Globus pallidus (tissue), 1 donor: ENCODE data around the gene NSMCE1.

ENCODE experiments used
- DNase-seq: peaks from one replicate; pipeline ENCODE4 v3.0.0-alpha.2; 2015; ENCODE audit warnings: low spot score

The NSMCE1 gene

DNA sequence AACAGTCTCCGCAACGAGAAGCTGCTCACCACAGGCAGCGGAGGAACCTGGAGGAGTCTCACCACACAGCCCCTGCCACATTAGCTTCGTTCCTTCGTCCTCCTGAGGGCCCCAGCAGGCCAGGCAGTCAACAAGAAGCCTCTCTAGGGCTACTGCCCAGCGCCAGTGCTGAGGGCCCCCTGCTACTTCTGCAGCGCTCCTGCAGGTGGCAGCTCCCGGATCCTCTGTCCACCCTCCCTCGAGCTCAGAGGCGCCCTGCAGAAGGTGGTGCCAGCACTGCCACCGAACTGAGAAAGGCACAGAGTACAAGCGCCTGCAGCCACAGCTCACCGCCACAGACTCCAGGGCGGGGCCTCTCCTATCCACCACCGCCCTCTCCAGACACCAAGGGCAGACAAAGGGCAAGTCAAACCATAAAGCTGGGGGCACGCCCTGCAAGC, 38.0 kb downstream of the NSMCE1 start:
- DNase-seq: no peak

DNA sequence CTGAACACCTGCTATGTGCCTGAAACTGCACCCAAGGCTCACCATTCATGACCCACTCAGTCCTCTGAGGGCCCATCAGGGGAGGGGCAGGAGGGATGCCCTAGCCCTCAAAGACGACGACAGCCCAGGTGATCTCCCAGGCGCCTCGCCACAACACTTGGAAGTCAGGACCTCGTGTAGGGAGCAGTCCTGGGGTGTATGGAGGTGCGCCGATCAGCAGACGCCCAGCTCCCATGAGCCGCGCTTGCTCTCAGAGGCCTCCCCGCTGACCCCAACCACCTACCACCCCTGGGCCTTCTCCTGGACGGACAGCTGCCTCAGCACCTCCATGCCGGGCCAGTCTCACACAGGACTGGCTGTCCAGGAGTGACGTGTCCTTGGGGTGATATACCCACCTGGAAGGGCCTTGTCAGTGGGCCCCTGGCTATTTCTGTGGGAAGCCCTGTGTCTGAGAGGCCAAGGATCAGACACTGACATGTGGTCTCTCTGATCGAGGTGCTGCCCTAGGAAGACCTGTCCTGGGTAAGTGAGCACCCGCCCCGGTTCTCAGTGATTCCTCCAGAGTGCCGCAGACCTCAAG, 38.6 kb downstream of the NSMCE1 start:
- no peak for DNase-seq

DNA sequence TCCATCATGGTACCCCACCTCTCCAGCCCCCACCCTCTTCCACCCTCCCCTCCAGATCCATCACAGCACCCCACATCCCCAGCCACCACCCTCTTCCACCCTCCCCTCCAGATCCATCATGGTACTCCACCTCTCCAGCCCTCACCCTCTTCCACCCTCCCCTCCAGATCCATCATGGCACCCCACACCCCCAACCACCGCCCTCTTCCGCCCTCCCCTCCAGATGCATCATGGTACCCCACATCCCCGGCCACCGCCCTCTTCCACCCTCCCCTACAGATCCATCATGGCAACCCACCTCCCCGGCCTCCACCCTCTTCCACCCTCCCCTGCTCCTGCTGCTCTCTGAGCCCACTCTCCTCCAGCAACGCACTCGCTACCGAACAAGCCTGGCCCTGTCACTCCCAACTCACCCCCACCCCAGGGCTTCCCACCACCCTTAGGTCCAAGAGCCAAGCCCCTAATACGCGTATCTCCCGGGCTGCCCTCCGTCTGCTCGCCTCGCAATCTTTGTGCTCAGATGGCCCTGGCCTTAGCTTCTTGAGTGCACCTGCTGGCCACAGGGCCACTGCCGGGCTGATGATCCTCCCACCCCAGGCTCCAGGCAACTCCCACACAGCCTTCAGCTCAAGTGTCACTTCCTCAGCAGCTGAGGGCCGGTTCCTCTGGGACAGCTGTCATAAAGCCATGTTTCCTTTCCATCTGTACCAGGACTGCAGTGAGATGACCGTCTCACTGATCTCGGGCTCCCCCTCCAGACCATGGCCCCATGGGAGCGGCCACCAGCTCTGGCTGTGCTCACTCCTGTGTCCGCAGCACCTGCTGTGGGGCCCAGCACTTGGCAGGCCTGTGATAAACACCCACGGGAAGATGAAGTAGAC, 39.7 kb downstream of the NSMCE1 start:
- DNase-seq: no peak

DNA sequence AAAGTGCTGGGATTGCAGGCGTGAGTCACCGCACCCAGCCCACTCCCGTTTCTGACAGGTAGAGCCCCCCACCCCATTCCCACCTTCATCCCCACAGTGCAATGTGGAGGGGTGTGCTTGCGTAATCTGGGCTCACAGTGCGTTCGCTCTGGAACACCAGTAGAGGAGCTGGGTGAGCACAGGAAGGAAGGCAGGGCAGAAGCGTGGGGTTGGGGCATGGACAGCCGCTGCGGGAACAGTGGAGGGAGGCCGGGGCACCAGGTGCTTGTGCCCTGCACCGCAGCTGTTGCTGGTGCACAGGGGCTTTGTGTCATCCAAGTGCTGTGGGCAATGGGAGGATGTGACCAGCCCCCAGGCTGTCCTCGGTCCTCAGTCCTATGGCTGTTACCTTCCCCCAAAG, 40.5 kb downstream of the NSMCE1 start:
- DNase-seq: no peak

DNA sequence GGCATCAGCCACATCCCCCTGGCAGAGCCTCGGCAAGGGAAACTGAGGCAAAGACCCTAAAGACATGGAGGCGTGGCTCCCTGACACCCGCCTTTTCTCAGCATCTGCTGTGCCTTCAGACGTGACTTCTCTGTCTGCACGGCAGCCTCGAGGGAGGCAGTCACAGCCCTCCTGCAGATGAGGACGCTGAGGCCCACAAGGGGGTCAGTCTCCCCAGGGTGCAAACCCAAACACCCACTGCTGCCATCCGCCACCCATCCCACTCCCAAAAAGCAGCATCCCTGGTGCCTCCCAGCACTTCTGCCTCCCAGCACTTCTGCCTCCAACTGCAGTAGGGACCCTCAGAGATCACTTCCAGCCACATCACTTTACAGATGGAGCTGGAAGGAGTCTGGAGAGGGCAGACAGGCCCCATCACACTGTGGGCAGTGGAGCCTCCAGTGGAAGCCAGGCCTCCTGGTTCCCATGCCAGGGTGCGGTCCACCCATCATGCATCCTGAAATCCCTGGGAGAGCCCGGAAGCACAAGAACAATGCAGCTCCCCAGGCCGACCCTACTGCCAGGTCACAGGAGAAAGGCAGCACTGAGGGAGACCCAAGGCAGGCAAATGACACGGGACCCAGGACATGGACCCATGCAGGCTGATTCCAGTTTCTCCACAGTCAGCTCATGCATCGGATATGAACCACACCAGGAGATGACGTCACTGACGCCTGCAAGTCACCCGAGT, 41.4 kb downstream of the NSMCE1 start:
- no peak for DNase-seq

DNA sequence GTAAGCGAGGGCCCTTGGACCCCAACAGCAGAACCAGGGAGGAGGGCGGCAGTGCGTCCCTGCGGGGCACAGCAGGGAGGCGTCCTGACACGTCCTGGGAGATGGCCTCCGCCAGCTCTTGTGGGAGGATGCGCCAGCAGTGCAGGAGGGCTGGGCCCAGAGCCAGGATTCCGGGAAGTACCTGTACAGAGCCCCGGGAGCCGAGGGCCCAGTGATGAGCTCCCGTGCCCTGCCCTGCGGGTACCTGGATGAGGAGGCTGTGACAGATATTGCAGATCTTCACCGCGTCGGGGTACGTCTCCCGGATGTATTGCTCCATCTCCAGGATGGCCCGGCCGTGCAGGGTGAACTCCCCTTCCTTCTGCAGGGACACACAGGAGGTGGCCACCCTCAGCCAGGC, 42.1 kb downstream of the NSMCE1 start:
- no peak for DNase-seq

DNA sequence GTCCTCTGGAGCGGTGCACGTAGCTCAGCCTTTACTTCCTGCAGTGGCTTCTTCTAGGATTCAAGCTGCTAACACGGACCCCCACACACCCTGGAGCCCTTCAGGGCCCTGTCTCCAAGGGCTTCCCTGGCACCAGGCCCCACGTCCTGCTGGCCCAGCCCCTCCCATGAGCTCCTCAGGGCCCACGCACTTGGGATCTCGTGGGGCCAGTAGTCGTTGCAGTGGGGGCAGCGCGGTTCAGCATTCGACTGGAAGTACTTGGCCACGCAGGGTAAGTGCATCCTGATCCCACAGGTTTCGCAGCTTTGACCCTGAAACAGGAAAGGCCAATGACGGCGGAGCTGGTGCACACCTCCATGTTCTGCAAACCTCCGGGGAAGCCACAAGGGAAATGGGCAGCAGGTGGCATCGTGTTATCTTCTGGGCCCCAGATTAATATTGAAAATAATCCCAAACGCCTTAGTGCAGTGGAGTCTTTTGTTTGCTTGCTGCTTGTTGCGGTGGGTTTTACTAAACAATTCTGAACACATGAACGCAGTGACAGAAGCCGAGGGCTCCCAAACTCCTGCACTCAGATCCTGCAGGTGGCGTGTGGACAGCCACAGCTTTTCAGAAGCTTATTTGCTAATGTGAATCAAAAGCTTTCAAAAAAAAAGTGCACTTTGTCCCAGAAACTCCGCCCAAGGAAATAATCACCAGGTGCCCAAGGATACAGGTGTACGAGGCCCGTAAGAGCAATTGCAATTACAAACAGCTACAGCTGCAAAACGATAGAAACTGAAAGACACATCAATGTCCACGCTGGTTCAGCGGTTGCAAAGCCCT, 42.8 kb downstream of the NSMCE1 start:
- no peak for DNase-seq

DNA sequence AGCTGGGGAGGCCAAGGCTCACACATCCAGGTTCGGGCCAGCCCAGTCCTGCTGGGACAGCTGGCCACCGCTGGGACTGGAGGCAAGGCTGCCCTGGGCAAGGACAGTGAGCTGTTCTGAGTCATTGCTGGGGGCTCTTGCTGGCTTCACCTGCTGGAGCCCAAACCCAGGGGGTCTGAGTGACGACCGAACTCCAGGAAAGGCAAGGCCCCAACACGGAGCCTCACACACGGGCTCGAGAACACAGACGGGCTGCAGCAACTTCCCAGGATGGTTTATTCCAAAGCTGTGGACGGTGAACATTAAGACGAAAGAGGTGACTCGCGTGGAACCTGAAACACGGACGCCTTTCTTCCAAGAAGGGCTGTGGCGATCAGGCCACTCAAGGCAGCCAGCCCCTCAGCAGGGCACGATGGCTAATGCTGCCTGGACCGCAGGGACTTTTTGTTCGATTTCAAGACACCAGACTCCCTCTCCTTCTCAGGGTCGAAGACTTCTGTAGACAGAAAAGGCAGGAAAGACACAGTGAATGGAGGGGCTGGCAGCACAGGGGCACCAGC, 43.8 kb downstream of the NSMCE1 start:
- no peak for DNase-seq

DNA sequence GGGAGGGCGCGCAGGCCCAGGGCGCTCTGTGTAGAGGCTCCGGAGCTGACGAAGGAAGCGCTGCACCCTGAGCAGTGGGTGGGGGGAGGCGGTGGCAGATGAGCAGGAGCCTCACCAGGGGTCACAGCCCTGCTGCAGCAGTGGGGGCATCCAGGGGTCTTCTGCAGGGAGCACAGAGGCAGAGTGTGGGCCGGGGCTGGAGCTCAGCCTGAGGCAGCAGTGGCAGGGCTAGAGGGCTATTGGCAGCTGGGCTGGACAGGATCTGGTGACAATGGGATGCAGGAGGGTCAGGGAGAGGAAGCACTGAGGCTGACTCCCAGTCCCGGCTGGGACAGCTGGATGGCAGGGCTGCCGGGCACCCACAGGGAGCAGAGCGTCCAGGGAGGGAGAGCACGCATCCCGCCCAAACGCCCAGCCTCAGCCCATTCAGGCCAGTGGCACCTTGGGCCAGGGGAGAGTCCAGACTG, 44.3 kb downstream of the NSMCE1 start:
- no peak for DNase-seq

DNA sequence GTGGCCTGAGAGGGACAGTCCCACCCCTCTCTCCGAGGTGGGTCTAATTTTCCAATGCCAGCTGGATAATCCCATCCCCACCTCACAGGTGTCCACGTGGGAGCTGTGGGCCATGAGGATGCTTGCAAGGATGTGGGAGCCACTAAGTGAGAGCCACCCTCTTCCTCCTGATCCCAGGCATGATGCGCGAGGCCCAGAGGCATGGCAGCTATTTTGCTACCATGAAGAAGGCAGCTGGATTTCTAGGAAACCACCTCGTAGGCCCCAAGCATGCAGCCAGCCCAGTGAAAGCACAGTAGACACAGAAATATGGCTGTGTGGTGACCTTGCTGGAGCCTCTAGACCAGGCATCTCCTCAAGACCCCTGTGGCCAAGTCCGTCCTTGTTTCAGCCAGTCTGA, 44.9 kb downstream of the NSMCE1 start:
- no peak for DNase-seq

DNA sequence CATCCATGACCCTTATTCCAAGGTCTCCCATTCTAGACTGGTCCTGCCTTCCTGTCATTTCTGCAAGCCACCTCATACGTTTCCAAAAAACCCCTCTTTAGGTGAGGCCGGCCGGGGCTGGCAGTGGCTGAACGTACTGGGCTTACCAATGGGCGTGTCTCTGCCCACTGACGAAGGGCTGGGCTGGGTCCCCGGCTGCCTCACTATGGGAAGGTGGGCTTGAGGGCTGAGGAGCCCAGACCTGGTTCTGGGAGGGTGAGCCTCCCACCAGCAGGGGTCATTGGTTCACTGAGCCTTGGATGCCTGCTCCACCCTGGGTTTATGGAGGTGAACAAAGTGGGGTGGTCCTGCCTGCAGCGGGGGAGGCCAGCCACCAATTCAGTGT, 45.4 kb downstream of the NSMCE1 start:
- no peak for DNase-seq

DNA sequence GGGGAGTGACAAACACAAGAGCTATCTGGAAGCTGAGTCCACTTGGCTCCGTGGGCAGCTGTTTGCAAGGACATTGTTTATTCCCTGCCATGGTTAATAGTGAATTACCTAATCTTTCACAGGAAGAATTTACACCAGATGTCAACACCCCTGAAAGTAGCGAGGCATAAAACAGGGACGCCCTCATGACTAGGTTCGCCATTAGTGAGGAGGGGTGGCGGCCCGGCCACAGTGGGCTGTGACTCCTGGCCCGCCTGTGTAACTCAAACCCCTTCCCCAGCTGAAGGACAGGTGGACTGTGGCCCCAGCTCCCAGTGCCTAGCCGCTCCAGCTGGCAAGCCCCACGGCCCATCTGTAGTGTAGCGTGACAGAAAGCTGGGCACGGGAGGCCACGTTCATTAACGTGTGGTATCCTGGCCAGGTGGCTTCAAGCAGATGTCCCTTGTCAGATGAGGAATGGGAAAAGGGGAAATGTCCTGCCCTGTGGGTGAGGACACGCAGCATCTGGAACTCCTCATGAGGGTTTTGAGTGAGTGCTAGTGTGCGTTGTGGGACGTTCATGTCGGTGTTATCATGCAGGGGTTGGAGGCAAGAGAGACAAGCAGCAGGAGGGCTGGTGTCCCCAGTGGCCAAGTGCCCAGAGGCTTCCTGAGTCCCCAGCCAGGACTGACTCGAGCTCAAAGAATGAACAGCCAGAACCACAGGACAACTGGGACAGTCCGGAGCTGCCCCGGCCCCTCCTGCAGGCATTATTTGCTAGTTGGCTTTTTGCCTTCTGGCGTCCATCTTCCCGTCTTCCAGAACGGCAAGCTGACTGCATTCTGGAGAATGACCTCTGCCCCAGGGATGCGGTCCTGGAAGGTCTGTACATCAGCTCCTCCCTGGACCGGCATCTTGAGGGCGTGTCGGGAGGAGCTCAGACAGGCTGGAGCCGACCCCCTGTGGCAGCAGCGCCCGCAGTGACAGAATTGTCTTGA, 46.0 kb downstream of the NSMCE1 start:
- no peak for DNase-seq

DNA sequence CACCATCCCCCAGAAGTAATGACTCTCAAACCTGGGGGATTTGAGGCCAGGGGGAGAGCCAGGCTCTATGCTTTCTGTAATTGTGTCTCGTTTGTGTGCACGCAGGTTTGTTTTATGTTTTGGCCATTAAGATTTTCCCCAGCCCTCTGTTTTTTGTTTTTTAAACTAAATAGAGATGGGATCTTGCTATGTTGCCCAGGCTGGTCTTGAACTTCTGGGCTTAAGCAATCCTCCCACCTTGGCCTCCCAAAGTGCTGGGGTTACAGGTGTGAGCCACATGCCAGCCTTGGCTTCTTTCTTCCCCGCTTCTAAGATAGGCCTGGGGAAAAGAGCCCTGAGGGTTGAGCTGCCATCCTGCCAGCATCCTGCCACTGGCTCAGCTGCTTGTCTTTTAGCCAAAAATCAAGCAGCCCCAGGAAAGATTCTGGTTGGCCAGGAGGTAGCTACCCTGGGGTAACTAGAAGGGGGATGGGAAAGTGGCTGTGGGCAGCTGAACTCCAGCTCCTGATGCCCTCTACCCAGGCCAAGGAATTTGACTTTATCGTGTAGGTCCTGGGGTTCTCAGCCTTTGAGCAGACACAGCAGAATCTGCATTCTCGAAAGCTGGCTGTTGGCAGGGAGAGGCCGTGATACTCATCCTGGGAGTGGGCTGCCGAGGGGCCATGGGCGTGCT, 46.9 kb downstream of the NSMCE1 start:
- no peak for DNase-seq

DNA sequence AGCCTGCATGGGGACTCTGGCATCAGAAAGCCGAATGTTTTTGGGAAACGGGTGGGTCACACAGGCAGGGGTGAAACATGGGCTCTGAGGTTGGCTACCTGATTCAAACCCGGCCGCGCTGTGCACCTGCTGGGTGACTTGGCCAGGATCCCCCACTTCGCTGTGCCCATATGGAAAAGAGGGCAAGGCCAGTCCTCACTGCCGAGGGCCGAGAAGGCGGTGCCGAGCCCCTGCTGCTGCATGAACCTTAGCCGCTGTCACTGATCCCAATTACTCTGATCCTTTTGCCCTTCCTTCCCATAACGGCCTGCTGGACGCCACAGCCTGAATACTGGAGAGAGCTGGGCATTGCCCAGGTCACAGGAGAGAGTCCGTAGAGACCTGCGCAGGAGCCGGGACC, 47.6 kb downstream of the NSMCE1 start:
- DNase-seq: no peak

DNA sequence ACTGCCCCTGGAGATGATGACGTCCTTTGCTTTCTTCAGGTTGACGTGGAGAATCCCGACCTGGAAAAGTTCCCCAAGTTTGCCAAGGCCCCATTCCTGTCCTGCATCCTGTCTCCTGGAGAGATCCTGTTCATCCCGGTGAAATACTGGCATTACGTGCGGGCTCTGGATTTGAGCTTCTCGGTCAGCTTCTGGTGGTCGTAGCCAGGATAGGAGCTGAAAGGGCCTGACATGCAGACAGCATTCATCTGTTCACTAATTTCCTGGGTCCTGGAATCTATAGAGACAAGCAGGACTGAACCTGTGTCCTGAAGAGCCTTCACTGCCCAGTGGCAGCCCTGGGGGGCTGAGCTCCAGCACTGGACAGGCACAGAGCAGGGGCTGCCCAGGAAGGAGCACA, 48.0 kb downstream of the NSMCE1 start:
- DNase-seq: no peak

DNA sequence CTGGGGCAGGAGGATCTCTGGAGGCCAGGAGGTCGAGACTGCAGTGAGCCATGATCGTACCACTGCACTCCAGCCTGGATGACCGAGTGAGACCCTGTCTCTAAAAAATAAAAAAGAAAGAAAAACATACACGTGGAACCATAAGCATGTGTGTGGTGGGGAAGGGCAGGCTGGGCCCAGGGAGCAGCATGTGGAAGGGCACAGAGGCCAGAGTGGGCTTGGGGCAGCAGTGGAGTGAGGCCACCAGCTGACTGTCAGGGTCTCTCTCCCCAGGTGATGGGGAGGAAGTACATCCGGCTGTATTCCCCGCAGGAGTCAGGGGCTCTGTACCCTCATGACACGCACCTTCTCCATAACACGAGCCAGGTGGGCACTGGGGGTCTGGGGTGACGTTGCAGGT, 48.5 kb downstream of the NSMCE1 start:
- no peak for DNase-seq

DNA sequence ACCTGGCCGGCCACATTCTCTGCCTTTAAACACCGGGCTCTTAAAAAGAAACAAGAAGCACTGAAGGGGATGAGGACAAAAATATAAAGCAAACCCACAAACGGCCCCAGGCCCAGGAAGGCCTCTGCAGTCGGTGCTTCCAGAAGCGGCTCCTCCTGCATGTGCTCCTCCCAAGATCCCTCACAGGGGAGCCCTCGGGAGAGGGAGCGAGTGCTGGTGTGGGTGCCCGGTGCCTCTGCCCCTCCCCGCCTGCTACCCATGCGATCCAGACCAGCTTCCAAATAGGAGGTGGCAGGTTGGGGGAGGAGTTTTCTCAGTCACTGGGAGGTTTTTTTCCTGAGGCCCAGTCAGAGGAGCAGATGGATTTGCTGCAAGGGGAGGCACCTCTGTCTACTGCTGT, 49.4 kb downstream of the NSMCE1 start:
- DNase-seq: no peak

DNA sequence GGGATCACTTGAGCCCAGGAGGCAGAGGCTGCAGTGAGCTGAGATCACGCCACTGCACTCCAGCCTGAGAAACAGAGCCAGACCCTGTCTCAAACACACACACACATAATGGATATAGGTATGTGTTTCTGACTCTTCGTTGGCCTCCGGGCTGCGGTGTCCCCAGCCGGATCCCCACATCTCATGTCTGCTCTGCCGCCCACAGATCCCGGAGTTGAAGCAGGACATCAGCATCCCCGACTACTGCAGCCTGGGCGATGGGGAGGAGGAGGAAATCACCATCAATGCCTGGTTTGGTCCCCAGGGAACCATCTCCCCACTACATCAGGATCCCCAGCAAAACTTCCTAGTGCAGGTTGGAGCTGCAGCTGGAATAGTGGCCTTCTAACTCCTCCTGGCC, 49.8 kb downstream of the NSMCE1 start:
- no peak for DNase-seq

DNA sequence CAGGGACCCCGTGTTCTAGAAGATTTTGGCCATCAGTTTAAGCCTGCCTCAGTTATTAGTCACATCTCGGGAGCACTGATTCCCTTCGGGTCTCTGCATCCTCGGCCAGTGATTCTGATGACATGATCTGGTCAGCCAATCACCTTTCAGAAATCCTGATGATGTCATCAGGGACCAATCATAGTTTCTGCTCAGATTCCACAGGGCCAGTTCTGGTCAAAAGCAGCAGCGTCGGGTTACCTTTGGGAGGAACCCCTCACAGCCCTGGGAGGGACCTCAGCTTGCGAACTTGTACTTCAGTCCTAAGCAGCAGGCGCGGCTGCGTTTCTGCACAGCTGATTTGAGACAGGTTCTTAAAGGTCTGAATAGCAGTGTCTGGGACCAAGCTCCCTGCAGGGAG, 51.3 kb downstream of the NSMCE1 start:
- DNase-seq: peak; percentile 47

DNA sequence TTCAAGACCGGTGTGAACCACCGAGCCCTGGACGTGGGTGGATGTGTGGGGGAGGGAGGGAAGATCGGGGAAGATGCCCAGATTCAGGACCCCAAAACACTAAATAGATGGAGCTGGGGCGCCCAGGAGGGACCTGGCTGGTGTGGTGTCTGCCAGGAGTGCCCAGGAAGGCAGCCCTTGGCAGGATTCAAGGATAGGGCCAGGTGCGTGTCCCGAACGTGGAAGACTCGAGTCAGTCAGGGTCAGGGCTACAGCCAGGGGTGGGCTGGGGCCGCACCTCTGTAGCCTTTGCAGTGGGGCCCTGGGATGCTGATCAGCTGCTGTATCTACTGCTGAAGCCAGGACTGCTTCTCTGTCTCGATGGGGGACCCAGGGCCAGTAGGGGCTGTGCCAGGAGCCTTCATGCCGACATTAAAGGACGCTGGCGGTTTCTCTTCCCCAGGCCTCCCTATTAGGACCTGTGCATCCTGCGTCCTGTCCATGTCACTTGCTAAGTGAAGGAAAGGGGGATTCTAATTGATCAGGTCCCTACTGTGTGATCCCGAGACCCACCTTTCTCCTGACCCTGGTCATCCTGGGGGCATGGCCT, 52.2 kb downstream of the NSMCE1 start:
- no peak for DNase-seq
